CD4-positive, alpha-beta T cell (primary cell): ENCODE results near the gene MEGF8. TPM values are rescaled to one million over a fixed set of nuclear protein-coding genes. Genes with fewer than 3 reads are reported as not detected.

Source experiments
- ATAC-seq: fragments of 200-7000 bp; cut with Tn5 transposase; one replicate; pipeline ENCODE4 v1.10.0; 2022; ENCODE audit warnings: mild to moderate bottlenecking; ENCODE audit not compliant: poor library complexity
- CTCF ChIA-PET: fragments of 350-600 bp; sonication (Branson Sonifier 250); formaldehyde crosslinking; loops from one replicate; lab custom pipeline; 2021; ENCODE audit warnings: antibody characterized with exemption, inconsistent platforms; lab: Charles Lee
- POLR2A ChIA-PET: fragments of 350-600 bp; sonication (Branson Sonifier 250); formaldehyde crosslinking; loops from one replicate; lab custom pipeline; 2021; ENCODE audit warnings: antibody characterized with exemption, inconsistent platforms; lab: Charles Lee
- DNase-seq, 14 experiments: peaks; one replicate each; pipeline ENCODE4 v3.0.0-alpha.2; 2013 to 2020; ENCODE audit warnings: mixed read lengths in 2 of 14
- H3K27ac ChIP-seq, 2 donors: one replicate each; pipeline versions ENCODE4 v1.5.1 to v1.7.0; 2013; ENCODE audit warnings: low read length in 2 of 2, low read depth in 1 of 2, mild to moderate bottlenecking in 1 of 2
- H3K27me3 ChIP-seq, 2 experiments: 1 replicate in 1 of 2; 2 replicates in 1 of 2; pipeline versions ENCODE4 v1.6.1 to v1.7.0; 2013; ENCODE audit warnings: low read length in 2 of 2, control low read depth in 1 of 2, mild to moderate bottlenecking in 1 of 2, moderate library complexity in 1 of 2; ENCODE audit not compliant: insufficient read depth in 2 of 2, control insufficient read depth in 1 of 2
- H3K36me3 ChIP-seq: one replicate; pipeline ENCODE4 v1.6.1; 2013; ENCODE audit warnings: low read length, control low read depth; ENCODE audit not compliant: insufficient read depth
- H3K4me1 ChIP-seq: one replicate; pipeline ENCODE4 v1.6.1; 2013; ENCODE audit warnings: low read length, control low read depth; ENCODE audit not compliant: insufficient read depth
- H3K4me3 ChIP-seq: one replicate; pipeline ENCODE4 v1.5.1; 2013; ENCODE audit warnings: mild to moderate bottlenecking, low read length, moderate library complexity
- H3K9me3 ChIP-seq, 2 experiments: 1 replicate in 1 of 2; 2 replicates in 1 of 2; pipeline versions ENCODE4 v1.6.1 to v1.7.0; 2013; ENCODE audit warnings: low read length in 2 of 2, mild to moderate bottlenecking in 2 of 2, control low read depth in 1 of 2, moderate library complexity in 1 of 2; ENCODE audit not compliant: control insufficient read depth in 1 of 2, insufficient read depth in 1 of 2
- H3K27ac Mint-ChIP-seq: one replicate; pipeline ENCODE4 v1.8.0; 2020; ENCODE audit warnings: mixed read lengths
- H3K27me3 Mint-ChIP-seq: one replicate; pipeline ENCODE4 v1.8.0; 2021; ENCODE audit warnings: mixed read lengths
- H3K36me3 Mint-ChIP-seq: one replicate; pipeline ENCODE4 v1.8.0; 2021; ENCODE audit warnings: low read depth, mixed read lengths
- H3K4me1 Mint-ChIP-seq: one replicate; pipeline ENCODE4 v1.8.0; 2021; ENCODE audit warnings: low read depth, mixed read lengths
- H3K4me3 Mint-ChIP-seq: one replicate; pipeline ENCODE4 v1.8.0; 2020; ENCODE audit warnings: mild to moderate bottlenecking, mixed read lengths
- H3K9me3 Mint-ChIP-seq: one replicate; pipeline ENCODE4 v1.8.0; 2020; ENCODE audit warnings: mixed read lengths
- CTCF ChIP-seq: fragments of 200-600 bp; IDR thresholded peaks from one replicate; pipeline ENCODE4 v1.8.0; 2022; ENCODE audit warnings: antibody characterized with exemption, mild to moderate bottlenecking
- intact Hi-C, 2 experiments: fragments of 100-400 bp; cut with DNase I in 1 of 2; cut with micrococcal nuclease in 1 of 2; formaldehyde crosslinking; loops; one replicate each; pipeline versions ENCODE4 v1.15.1 to v1.9.0; 2023 to 2025; cut with DNase I, micrococcal nuclease
- total RNA-seq, 174 experiments: library from RNA in 2 of 174; stranded (reverse) in 2 of 174; gene quantifications; one replicate each; pipeline ENCODE4 v1.2.3 and lab custom pipeline; 2021 to 2026

MEGF8 gene
- total RNA-seq, 2 experiments from 2014 or later, result 4.1 to 4.2 TPM

- H3K27me3 ChIP-seq, result no peaks in the 10 kb centered on the region
- Mint-ChIP-seq H3K4me3 (no peak overlapping the region), H3K36me3 (peaks cover 7% of the 10 kb centered on the region), H3K27me3 (no peaks in the 10 kb centered on the region), H3K4me1 (no peaks in the 10 kb centered on the region), H3K27ac (no peak overlapping the region), H3K9me3 (no peaks in the 10 kb centered on the region)
- TF ChIP-seq CTCF, result no peak
- intact Hi-C loops, result no loop called here
- DNase-seq, result no peak
- H3K9me3 ChIP-seq, result no peaks in the 10 kb centered on the region
- ChIA-PET CTCF (no interaction called here), POLR2A (no interaction called here)
- no peak overlapping the region for H3K4me3 ChIP-seq
- H3K27ac ChIP-seq, result no peak overlapping the region
- H3K36me3 ChIP-seq, result no peaks in the 10 kb centered on the region
- H3K4me1 ChIP-seq, result no peaks in the 10 kb centered on the region
- ATAC-seq, result no peak
Measured at GRCh38 chr19:42348211-42348610, 22.8 kb downstream of the MEGF8 start.

- no peaks in the 10 kb centered on the region for H3K36me3 ChIP-seq
- no peak overlapping the region for H3K4me3 ChIP-seq
- no peak for DNase-seq
- no peak for ATAC-seq
- Mint-ChIP-seq H3K36me3 (peaks cover 6% of the 10 kb centered on the region), H3K27me3 (no peaks in the 10 kb centered on the region), H3K27ac (no peak overlapping the region), H3K4me1 (no peaks in the 10 kb centered on the region), H3K9me3 (no peaks in the 10 kb centered on the region), H3K4me3 (no peak overlapping the region)
- CTCF ChIA-PET, result no interaction called here
- TF ChIP-seq CTCF, result no peak
- POLR2A ChIA-PET, result no interaction called here
- H3K9me3 ChIP-seq, result no peaks in the 10 kb centered on the region
- no peak overlapping the region for H3K27ac ChIP-seq
- H3K27me3 ChIP-seq, result no peaks in the 10 kb centered on the region
- intact Hi-C loops, result no loop called here
- no peaks in the 10 kb centered on the region for H3K4me1 ChIP-seq
Measured at GRCh38 chr19:42349378-42350107, 24.1 kb downstream of the MEGF8 start.

- Histone ChIP-seq H3K27me3 (no peaks in the 10 kb centered on the region), H3K4me1 (no peaks in the 10 kb centered on the region), H3K27ac (no peak overlapping the region), H3K9me3 (no peaks in the 10 kb centered on the region), H3K4me3 (no peak overlapping the region), H3K36me3 (no peaks in the 10 kb centered on the region)
- Mint-ChIP-seq H3K36me3 (peaks cover 8% of the 10 kb centered on the region), H3K27me3 (no peaks in the 10 kb centered on the region), H3K4me1 (no peaks in the 10 kb centered on the region), H3K27ac (no peak overlapping the region), H3K4me3 (no peak overlapping the region), H3K9me3 (no peaks in the 10 kb centered on the region)
- intact Hi-C loops, result no loop called here
- no peak for ATAC-seq
- TF ChIP-seq CTCF, result no peak
- DNase-seq, result no peak
- ChIA-PET POLR2A (no interaction called here), CTCF (no interaction called here)
Measured at GRCh38 chr19:42350417-42350816, 25.0 kb downstream of the MEGF8 start.
